Glomerular endothelial cell (primary cell): ENCODE data around the gene CAMK1D. TPM values are rescaled to one million over a fixed set of nuclear protein-coding genes. Genes with fewer than 3 reads are reported as not detected.
"Not testable (repeated sequence)": the region's sequence is repeated elsewhere in the genome, so short reads cannot be mapped to it uniquely, and the experiment has no call there.

ENCODE experiments used
- DNase-seq: peaks from one replicate; pipeline ENCODE4 v3.0.0-alpha.2; 2011; ENCODE audit warnings: low read depth, low spot score; ENCODE audit errors: extremely low read depth
- total RNA-seq: library from RNA; depleted of rRNA; stranded (reverse); fragments of >200 nt; gene quantifications from 2 replicates; pipeline ENCODE4 v1.2.3, GENCODE V29; 2015

CAMK1D gene
- total RNA-seq, 1 donor from 2014 or later = 2.0 TPM

DNA sequence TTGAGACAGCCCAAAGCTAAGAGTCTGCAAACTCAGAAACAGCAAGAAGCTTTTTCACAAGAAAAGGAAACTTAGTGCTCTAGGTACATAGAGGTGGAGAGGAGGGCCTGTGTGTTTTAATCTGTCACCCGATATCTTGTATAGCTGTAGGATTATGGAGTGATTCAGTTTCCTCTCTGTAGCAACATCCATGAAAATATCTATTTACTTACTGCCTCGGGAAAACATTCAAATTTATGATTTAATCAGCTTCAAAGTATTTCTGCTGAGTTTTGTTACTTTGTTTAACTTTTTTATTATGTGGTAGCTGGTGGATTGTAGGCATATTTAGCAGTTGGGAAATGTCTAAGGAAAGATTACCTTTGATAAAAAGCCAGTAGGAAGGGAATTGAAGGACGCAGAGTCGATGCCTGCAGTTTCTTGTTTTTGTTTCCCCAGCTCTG, 360.2 kb downstream of the CAMK1D start:
- DNase-seq = no peak

DNA sequence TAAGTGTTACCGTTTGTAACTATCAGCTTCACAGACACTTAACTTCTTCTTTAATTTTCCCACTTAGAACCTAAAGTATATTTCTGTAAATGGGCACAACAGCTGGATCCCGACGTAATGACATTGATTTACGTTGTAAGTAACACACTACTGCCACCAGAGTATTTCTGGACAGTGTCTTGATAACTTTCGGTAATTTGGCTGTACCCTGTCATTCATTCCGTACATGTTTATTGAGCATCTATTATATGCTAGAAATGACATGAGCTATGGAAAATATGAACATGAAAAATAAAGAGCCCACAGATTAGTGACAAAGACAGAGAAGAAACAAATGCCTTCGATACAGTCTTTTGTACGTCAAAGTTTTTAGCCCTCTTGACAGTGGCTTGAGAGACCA, 360.8 kb downstream of the CAMK1D start:
- no peak for DNase-seq

DNA sequence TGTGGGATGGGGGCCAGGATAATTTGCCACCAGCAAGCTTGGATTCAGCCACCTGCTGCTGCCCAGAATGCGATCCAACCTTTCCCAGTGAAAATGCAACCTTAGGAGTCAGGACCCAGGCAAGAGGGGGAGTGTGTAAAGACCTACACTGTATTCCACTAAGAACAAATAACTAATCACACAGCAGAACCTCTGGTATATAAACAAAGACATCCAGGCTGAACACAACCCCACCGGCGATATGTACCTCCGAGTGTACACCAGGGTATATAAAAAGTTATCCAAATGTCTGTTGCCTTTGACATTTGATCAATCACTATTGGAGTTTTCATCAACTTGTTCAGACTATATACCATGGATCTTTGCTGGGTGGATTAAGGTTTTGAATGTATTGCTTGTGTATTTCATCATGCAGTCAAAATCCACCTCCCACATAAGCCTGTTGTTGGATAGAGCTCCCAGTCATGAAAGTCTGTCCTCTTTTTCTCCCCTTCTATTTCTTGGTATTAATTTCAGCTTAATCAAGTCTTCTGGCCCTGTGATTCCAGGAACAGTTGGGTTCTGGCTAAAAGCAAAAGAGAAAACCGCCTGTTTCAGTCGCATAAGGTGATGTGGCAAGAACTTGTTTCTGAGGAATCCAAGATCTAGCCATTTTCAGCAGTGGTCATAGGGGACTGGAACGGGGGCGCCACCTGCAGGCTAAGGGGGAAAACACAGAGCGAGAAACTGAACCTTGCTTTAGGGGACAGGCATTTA, 361.4 kb downstream of the CAMK1D start:
- no peak for DNase-seq

DNA sequence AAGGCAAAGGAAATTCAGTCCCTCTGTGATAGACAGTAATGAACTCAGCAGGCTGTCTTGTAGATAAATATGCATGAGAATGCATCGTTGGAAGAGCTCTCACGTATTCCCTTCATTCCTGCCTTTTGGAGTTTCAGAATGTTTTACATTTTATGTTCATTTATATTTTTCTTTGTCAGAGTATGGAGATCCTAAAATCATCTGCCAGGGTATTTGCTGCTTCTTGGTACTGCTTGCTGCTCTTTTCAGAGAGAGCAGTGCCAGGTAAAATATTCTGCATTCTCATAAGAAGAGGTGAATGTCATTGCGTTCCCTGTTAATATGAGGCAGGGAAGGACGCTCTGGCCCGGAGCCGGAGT, 362.0 kb downstream of the CAMK1D start:
- no peak for DNase-seq

- no peak for DNase-seq
Measured at GRCh38 chr10:12712293-12712983, 363.1 kb downstream of the CAMK1D start.

DNA sequence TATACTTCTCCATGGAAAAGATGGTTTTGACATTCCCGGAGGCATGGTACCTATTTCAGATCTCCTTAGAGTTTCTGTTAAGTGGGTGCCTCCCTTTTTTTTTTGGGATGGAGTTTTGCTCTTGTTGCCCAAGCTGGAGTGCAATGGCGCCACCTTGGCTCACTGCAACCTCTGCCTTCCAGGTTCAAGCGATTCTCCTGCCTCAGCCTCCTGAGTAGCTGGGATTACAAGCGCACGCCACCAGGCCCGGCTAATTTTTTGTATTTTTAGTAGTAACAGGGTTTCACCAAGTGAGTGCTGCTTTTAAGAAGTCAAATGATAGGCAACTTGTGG, 363.6 kb downstream of the CAMK1D start:
- DNase-seq = not testable (repeated sequence)

GRCh38 chr10:12716042-12716441, 366.7 kb downstream of the CAMK1D start:
- DNase-seq = no peak

GRCh38 chr10:12717981-12718707, 368.8 kb downstream of the CAMK1D start:
- no peak for DNase-seq

DNA sequence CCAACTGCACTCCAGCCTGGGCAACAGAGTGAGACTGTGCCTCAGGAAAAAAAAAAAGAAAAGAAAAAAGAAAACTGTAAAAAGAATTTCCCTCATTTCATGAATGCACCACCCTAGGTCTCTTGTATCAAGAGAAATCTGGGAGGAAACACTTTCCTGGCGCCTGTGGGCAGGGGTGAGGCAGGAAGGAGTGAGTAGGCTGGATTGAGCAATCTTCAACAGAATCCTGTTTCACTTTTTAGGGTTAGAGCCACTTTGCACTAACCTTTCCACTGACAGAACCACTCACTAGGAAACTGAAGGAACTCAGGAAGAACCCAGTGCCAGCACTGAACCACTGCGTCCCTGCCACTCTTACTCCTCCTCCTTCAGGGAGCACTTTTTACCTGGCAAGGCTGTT, 370.0 kb downstream of the CAMK1D start:
- DNase-seq = no peak

GRCh38 chr10:12720217-12720981, 371.1 kb downstream of the CAMK1D start:
- DNase-seq = peak; percentile 98

GRCh38 chr10:12721334-12721733, 372.0 kb downstream of the CAMK1D start:
- no peak for DNase-seq

- DNase-seq = no peak
Measured at GRCh38 chr10:12723220-12723619, 373.9 kb downstream of the CAMK1D start.

GRCh38 chr10:12724807-12725579, 375.6 kb downstream of the CAMK1D start:
- DNase-seq = no peak

DNA sequence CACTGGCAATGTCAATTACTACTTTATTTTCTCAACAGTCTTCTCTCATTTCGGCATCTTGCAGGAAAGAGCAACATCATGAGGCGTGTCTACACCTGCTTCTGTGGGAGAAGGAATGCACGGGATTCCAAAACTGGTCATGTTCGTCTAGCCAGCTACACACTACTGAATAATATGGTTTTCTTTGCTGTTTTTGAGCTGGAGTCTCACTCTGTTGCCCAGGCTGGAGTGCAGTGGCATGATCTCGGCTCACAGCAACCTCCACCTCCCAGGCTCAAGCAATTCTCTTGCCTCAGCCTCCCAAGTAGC, 376.2 kb downstream of the CAMK1D start:
- not testable (repeated sequence) for DNase-seq

GRCh38 chr10:12726971-12727831, 377.9 kb downstream of the CAMK1D start:
- DNase-seq = no peak

DNA sequence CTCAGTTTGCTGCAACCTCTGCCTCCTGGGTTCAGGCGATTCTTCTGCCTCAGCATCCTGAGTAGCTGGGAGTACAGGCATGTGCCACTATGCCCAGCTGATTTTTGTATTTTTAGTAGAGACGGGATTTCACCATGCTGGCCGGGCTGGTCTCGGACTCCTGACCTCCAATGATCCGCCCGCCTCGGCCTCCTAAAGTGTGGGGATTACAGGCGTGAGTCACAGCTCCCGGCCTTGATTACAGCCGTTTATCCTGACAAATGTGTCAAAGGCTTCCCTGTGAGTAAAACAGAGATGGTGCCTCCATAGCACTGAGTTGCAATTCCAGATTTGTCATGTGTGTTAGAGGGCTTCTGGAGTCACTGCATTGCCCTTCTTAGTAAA, 378.5 kb downstream of the CAMK1D start:
- no peak for DNase-seq

DNA sequence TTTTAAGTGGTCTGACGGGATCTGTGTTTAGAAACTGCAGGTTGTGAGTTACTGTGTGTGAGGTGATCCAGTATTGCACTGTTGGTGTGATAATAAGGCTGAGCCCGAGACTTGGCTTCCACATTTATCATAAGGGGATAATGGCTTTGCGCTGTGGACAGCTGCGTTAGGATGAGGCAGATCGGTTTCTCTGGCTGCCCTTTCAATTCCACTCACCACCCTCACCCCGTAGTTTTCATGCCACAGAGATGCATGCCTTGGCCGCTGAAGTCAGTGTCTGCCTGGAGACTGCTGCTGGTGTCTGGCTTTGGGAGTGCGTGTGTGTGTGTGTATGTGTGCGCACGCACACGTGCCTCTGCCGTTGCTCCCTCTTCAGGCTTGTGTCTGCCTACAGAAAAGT, 379.1 kb downstream of the CAMK1D start:
- DNase-seq = no peak

GRCh38 chr10:12729885-12730284, 380.5 kb downstream of the CAMK1D start:
- no peak for DNase-seq

DNA sequence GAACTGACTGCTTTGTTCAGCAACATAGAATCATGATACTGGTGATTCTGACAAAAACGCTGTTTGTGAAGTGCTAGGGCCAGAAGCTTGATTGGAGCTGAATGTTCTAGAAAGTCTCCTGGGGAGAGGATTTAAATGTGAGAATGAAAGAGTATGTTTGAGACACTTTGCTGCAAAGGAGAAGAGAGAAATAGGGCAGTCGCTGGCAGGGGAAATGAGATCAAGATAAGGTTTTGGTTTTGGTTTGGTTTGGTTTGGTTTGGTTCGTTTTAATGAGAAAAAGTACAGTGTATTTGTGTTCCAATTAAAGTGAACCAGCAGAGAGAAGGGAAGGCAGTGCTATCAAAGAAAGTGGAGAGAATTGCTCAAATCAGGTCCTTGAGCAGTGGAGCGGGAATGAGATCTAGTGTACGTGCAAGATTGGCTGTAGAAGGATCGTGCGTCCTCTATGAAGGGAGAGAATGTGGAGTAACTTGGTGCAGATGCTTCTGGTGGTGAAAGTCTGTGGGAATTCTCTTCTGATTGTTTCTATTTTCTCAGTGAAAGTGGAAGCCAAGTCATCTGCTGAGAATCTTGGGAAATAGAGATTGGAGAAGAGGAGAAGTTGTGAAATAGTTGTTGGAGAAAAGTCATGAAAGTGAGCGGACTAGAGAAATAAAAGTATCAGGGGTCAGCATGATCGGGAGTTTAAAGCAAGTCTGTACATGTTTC, 381.6 kb downstream of the CAMK1D start:
- DNase-seq = no peak
